Spleen (tissue), 11 donors: ENCODE data around the gene RND2. TPM values are rescaled to one million over a fixed set of nuclear protein-coding genes. Genes with fewer than 3 reads are reported as not detected.
"Not testable (repeated sequence)": the region's sequence is repeated elsewhere in the genome, so short reads cannot be mapped to it uniquely, and the experiment has no call there.

Source experiments
- DNase-seq: peaks from one replicate; pipeline ENCODE4 v3.0.0-alpha.2; 2020
- H3K27ac ChIP-seq, 8 donors: fragments of 200-600 bp; sonication (generic) in 7 of 8; 1 replicate in 4 of 8; 2 replicates in 4 of 8; pipeline versions ENCODE4 v1.5.0 to v1.8.0; 2016 to 2021; ENCODE audit warnings: inconsistent platforms in 4 of 8, mild to moderate bottlenecking in 4 of 8, moderate library complexity in 1 of 8
- H3K27me3 ChIP-seq, 7 donors: fragments of 200-600 bp; sonication (generic) in 6 of 7; replicated peaks in 1 of 7; 1 replicate in 4 of 7; 2 replicates in 3 of 7; pipeline versions ENCODE4 v1.5.0 to v1.8.0; 2016 to 2021; ENCODE audit warnings: inconsistent platforms in 3 of 7, mild to moderate bottlenecking in 1 of 7
- H3K36me3 ChIP-seq, 6 donors: fragments of 200-600 bp; sonication (generic) in 5 of 6; 1 replicate in 4 of 6; 2 replicates in 2 of 6; pipeline versions ENCODE4 v1.5.0 to v1.8.0; 2016 to 2021; ENCODE audit warnings: inconsistent platforms in 2 of 6
- H3K4me1 ChIP-seq, 6 donors: fragments of 200-600 bp; sonication (generic) in 5 of 6; 1 replicate in 3 of 6; 2 replicates in 3 of 6; pipeline versions ENCODE4 v1.5.0 to v1.8.0; 2016 to 2021; ENCODE audit warnings: inconsistent platforms in 3 of 6
- H3K4me3 ChIP-seq, 8 donors: fragments of 200-600 bp; sonication (generic) in 7 of 8; 1 replicate in 4 of 8; 2 replicates in 4 of 8; pipeline versions ENCODE4 v1.5.0 to v1.8.0; 2016 to 2021; ENCODE audit warnings: inconsistent platforms in 4 of 8, mild to moderate bottlenecking in 4 of 8, moderate library complexity in 2 of 8
- H3K9me3 ChIP-seq, 8 donors: fragments of 200-600 bp; sonication (generic) in 7 of 8; 1 replicate in 4 of 8; 2 replicates in 4 of 8; pipeline versions ENCODE4 v1.5.0 to v1.8.0; 2016 to 2021; ENCODE audit warnings: inconsistent platforms in 4 of 8
- CTCF ChIP-seq, 11 experiments: fragments of 200-600 bp in 7 of 11; fragments of 450-650 bp in 4 of 11; sonication (generic) in 4 of 11; IDR thresholded peaks in 8 of 11; conservative IDR thresholded peaks in 3 of 11; 1 replicate in 7 of 11; 2 replicates in 4 of 11; pipeline versions ENCODE4 v1.4.0 to v1.8.0; 2016 to 2021; ENCODE audit warnings: antibody characterized with exemption in 11 of 11, inconsistent platforms in 4 of 11, mild to moderate bottlenecking in 1 of 11
- POLR2A ChIP-seq, 3 donors: fragments of 450-650 bp; IDR thresholded peaks; one replicate each; pipeline ENCODE4 v1.5.1; 2017; ENCODE audit warnings: antibody characterized with exemption in 3 of 3, mild to moderate bottlenecking in 1 of 3
- POLR2AphosphoS5 ChIP-seq, 3 donors: sonication (generic); formaldehyde crosslinking; IDR thresholded peaks; one replicate each; pipeline ENCODE4 v1.5.1; 2017; ENCODE audit warnings: antibody characterized with exemption in 3 of 3
- WGBS, 5 donors: extraction: QIAGEN DNeasy Blood & Tissue Kit in 3 of 5; methylation state at CpG; one replicate each; pipeline versions ENCODE4 v1.1.5 to v1.1.7; 2013 to 2018; 5-methylcytosine and 5-hydroxymethylcytosine counted together
- intact Hi-C: fragments of 100-400 bp; cut with DNase I; formaldehyde crosslinking; loops from one replicate; pipeline ENCODE4 v1.15.0; 2023; ENCODE audit warnings: low total_unique reads
- polyA plus RNA-seq, 3 donors: library from polyadenylated mRNA; stranded (reverse); fragments of 200-250 nt; gene quantifications; one replicate each; pipeline ENCODE4 v1.2.1, GENCODE V29; 2013
- total RNA-seq, 7 donors: library from RNA; depleted of rRNA in 3 of 7; stranded (reverse); fragments of >200 nt in 3 of 7; fragmentation: NEBNext Ultra II Directional in 4 of 7; extraction: Animal tissue kit (Norgen Biotek cat#: 25700) in 4 of 7; gene quantifications; one replicate each; pipeline versions ENCODE4 v1.1.0 to v1.2.1, GENCODE V29; 2016 to 2021
- donor health status: healthy with polysubstance abuse.
- donor health status: DM: no; HTN: no; CAD: no; lungs with moderate emphysema.
- donor health status: DM: no; HTN: no; CAD: no.
- donor health status: Bipolar disorder and iron deficiency.
- donor health status: healthy.
- donor health status: DM: no; HTN: no; CAD: no.
- donor health status: DM: yes; HTN: yes; CAD: no.

RND2 gene
- total and polyA plus RNA-seq, 10 donors, result 0.09 to 0.47 (median 0.26) TPM

GRCh38 chr17:43051969-43052368 lies 26.9 kb downstream of the RND2 start:
- Histone ChIP-seq H3K4me1 (no peaks in the 10 kb centered on the region), H3K27me3 (no peaks in the 10 kb centered on the region), H3K9me3 (no peaks in the 10 kb centered on the region), H3K27ac (no peak overlapping the region), H3K36me3 (peaks cover 0 to 96% (median 0%) of the 10 kb centered on the region in 6 donors), H3K4me3 (no peak overlapping the region)
- 89 to 100% (median 94%) methylated on average over 1 of the region's 1 CpG for WGBS, 5 donors
- DNase-seq, result no peak
- no peak for TF ChIP-seq POLR2AphosphoS5 (IDR thresholded peaks at IDR 0.05)
- TF ChIP-seq CTCF (IDR thresholded peaks at IDR 0.05 in 8 of 11, conservative IDR thresholded peaks at IDR 0.05 in 3 of 11), result no peak
- TF ChIP-seq POLR2A (IDR thresholded peaks at IDR 0.05), result no peak
- intact Hi-C loops, result no loop called here

GRCh38 chr17:43053008-43053407 lies 28.0 kb downstream of the RND2 start:
- H3K27ac ChIP-seq, DNase-seq, H3K9me3 ChIP-seq, intact Hi-C loops, H3K27me3 ChIP-seq, H3K4me1 ChIP-seq, H3K4me3 ChIP-seq: not testable (repeated sequence)
- peaks cover 0 to 89% (median 0%) of the 10 kb centered on the region in 6 donors for H3K36me3 ChIP-seq
- WGBS, 5 donors, result 95 to 100% (median 97%) methylated on average over 7 of the region's 7 CpGs

DNA sequence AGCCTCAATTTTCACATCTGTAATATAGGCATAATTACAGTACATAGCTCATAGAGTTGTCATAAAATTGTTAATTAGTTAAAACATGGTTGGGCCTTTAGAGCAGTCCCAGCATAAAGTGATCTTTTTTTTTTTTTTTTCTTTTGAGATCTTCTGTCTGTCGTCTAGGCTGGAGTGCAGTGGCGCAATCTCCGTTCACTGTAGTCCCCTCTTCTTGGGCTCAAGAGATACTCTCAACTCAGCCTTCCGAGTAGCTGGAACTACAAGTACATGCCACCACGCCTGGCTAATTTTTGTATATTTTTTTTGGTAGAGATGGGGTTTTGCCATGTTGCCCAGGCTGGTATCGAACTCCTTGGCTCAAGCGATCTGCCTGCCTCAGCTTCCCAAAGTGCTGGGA lies 31.0 kb downstream of the RND2 start:
- H3K4me3 ChIP-seq, result no peak overlapping the region
- 93 to 99% (median 98%) methylated on average over 7 of the region's 7 CpGs for WGBS, 5 donors
- peaks cover 0 to 69% (median 0%) of the 10 kb centered on the region in 6 donors for H3K36me3 ChIP-seq
- no peaks in the 10 kb centered on the region for H3K4me1 ChIP-seq
- no peaks in the 10 kb centered on the region for H3K9me3 ChIP-seq
- no peak for DNase-seq
- TF ChIP-seq CTCF (IDR thresholded peaks at IDR 0.05 in 8 of 11, conservative IDR thresholded peaks at IDR 0.05 in 3 of 11) (no peak), POLR2A (IDR thresholded peaks at IDR 0.05) (no peak), POLR2AphosphoS5 (IDR thresholded peaks at IDR 0.05) (no peak)
- no peak overlapping the region for H3K27ac ChIP-seq
- intact Hi-C loops, result no loop called here
- H3K27me3 ChIP-seq, result no peaks in the 10 kb centered on the region

- H3K4me3 ChIP-seq, result no peak overlapping the region
- intact Hi-C loops, result no loop called here
- H3K27me3 ChIP-seq, result no peaks in the 10 kb centered on the region
- no peak overlapping the region for H3K27ac ChIP-seq
- DNase-seq, result no peak
- H3K4me1 ChIP-seq, result no peaks in the 10 kb centered on the region
- WGBS, 5 donors, result 94 to 97% (median 96%) methylated on average over 10 of the region's 10 CpGs
- TF ChIP-seq CTCF (IDR thresholded peaks at IDR 0.05 in 8 of 11, conservative IDR thresholded peaks at IDR 0.05 in 3 of 11) (no peak), POLR2A (IDR thresholded peaks at IDR 0.05) (no peak), POLR2AphosphoS5 (IDR thresholded peaks at IDR 0.05) (no peak)
- H3K36me3 ChIP-seq, result peaks cover 0 to 50% (median 0%) of the 10 kb centered on the region in 6 donors
- H3K9me3 ChIP-seq, result no peaks in the 10 kb centered on the region
Observed at GRCh38 chr17:43062984-43063638, 38.1 kb downstream of the RND2 start.
